ENCODE results near the gene BCAT1.

DNA sequence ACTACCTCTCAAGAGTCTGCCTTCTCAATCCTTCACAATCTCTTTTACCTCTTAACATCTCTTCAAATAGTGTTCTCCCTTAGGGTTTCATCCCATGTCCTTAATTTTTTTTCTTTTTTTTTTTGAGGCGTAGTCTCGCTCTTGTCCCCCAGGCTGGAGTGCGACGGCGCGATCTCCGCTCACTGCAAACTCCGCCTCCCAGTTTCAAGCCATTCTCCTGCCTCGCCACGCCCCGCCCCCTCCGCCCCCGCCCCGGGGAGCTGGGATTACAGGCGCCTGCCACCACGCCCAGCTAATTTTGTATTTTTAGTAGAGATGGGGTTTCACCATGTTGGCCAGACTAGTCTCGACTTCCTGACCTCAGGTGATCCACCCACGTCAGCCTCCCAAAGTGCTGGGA lies 7.0 kb upstream of the BCAT1 start:
- TF ChIP-seq GABPA (tag; conservative IDR thresholded peaks at IDR 0.05; ENCODE audit: low read depth) (no peak), SRF (CRISPR knock-in tag; IDR thresholded peaks at IDR 0.05) (no peak), POLR2A (conservative IDR thresholded peaks at IDR 0.05) (0 out of 2 replicates have a peak, but pooled peaks have one; percentile 31), TAF1 (IDR thresholded peaks at IDR 0.05; ENCODE audit: control insufficient read depth, extremely low read depth, insufficient read depth, low read length, severe bottlenecking) (no peak)
- TF ChIP-seq, protein P1, sequence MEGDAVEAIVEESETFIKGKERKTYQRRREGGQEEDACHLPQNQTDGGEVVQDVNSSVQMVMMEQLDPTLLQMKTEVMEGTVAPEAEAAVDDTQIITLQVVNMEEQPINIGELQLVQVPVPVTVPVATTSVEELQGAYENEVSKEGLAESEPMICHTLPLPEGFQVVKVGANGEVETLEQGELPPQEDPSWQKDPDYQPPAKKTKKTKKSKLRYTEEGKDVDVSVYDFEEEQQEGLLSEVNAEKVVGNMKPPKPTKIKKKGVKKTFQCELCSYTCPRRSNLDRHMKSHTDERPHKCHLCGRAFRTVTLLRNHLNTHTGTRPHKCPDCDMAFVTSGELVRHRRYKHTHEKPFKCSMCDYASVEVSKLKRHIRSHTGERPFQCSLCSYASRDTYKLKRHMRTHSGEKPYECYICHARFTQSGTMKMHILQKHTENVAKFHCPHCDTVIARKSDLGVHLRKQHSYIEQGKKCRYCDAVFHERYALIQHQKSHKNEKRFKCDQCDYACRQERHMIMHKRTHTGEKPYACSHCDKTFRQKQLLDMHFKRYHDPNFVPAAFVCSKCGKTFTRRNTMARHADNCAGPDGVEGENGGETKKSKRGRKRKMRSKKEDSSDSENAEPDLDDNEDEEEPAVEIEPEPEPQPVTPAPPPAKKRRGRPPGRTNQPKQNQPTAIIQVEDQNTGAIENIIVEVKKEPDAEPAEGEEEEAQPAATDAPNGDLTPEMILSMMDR (IDR thresholded peaks at IDR 0.05 in 2 of 3, conservative IDR thresholded peaks at IDR 0.05 in 1 of 3; ENCODE audit: insufficient read depth in 2 of 3, low read depth in 1 of 3, low read length in 3 of 3), result no peak
